Testis (tissue), 3 donors: ENCODE data around the gene LRP10. TPM values are rescaled to one million over a fixed set of nuclear protein-coding genes. Genes with fewer than 3 reads are reported as not detected.
A peak's percentile ranks its signal among the peaks of the same experiment; 100 is the strongest.
"Not testable (repeated sequence)": the region's sequence is repeated elsewhere in the genome, so short reads cannot be mapped to it uniquely, and the experiment has no call there.

Experiments used
- DNase-seq: peaks from one replicate; pipeline ENCODE4 v3.0.0-alpha.2; 2019
- H3K27ac ChIP-seq, 2 donors: fragments of 200-600 bp; sonication (generic); one replicate each; pipeline ENCODE4 v1.5.1; 2019
- H3K27me3 ChIP-seq: fragments of 200-600 bp; sonication (generic); one replicate; pipeline ENCODE4 v1.5.1; 2019
- H3K36me3 ChIP-seq: fragments of 200-600 bp; sonication (generic); one replicate; pipeline ENCODE4 v1.5.1; 2017; ENCODE audit warnings: low read depth; ENCODE audit errors: missing control alignments
- H3K4me1 ChIP-seq: fragments of 200-600 bp; sonication (generic); one replicate; pipeline ENCODE4 v1.5.1; 2019
- H3K4me3 ChIP-seq, 2 donors: fragments of 200-600 bp; sonication (generic); one replicate each; pipeline ENCODE4 v1.5.1; 2017 to 2019
- H3K9me3 ChIP-seq: fragments of 200-600 bp; sonication (generic); one replicate; pipeline ENCODE4 v1.5.1; 2017
- CTCF ChIP-seq, 3 experiments: fragments of 450-650 bp in 2 of 3; fragments of 200-600 bp in 1 of 3; sonication (generic) in 1 of 3; IDR thresholded peaks; one replicate each; pipeline ENCODE4 v1.5.1; 2016 to 2019; ENCODE audit warnings: antibody characterized with exemption in 3 of 3, mild to moderate bottlenecking in 2 of 3, moderate library complexity in 1 of 3
- POLR2A ChIP-seq: fragments of 450-650 bp; IDR thresholded peaks from one replicate; pipeline ENCODE4 v1.6.1; 2017; ENCODE audit warnings: antibody characterized with exemption, mild to moderate bottlenecking, moderate library complexity
- WGBS, 2 donors: methylation state at CpG; one replicate each; pipeline ENCODE4 v1.1.5; 2018; 5-methylcytosine and 5-hydroxymethylcytosine counted together
- intact Hi-C: fragments of 100-400 bp; cut with DNase I; formaldehyde crosslinking; loops from one replicate; pipeline ENCODE4 v1.15.1; 2023; ENCODE audit warnings: low total_unique reads
- polyA plus RNA-seq: library from polyadenylated mRNA; stranded (reverse); fragments of 350-450 nt; fragmentation: Illumina TruSeq; extraction: RNeasy Lipid Tissue Mini Kit (QIAGEN cat#74804); gene quantifications from one replicate; pipeline ENCODE4 v1.2.3, GENCODE V29; 2014; ENCODE audit warnings: low read depth, low replicate concordance; ENCODE audit not compliant: insufficient read depth
- total RNA-seq, 2 donors: library from RNA; depleted of rRNA; stranded (reverse); fragments of >200 nt; gene quantifications; one replicate each; pipeline ENCODE4 v1.2.3, GENCODE V29; 2016

Gene LRP10
- total and polyA plus RNA-seq, 3 donors from 2014 or later, result 41.3 to 67.7 (median 58.2) TPM

DNA sequence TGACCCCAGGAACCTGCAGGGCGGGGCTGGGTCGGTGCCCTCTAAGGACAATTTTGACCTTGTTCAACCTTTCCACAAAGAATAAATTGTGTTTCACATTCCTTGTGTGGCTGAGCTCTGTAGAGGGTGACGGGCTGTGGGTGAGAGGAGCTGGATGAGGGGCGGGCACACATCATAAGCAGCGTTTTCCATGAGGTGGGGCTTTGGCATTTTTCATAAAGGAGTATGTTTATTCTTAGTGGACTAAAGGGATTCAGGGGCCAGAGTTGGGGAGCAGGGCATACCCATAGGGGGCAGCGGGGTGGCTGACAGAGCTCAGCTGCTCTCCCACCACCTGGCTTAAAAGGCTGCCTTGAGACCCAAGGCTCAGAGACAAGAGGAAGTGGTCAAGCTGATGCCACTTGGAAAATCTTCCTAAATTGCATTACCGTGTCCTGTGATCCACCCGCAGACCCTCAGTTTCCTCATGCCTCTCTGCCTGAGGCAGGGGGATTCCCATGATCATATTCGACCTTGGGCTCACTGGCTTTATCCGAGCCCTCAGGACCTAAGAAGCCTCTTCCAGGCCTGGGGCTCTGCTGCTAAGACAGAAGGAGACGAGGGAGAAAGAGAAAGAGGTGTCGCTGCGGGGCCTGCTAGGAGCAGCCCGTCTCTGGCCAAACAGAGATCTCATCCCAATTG lies 23.7 kb upstream of the LRP10 start:
- Histone ChIP-seq H3K27ac (peak overlapping the region; percentile 59 to 85), H3K36me3 (no peaks in the 10 kb centered on the region), H3K4me1 (peaks cover 45% of the 10 kb centered on the region), H3K4me3 (no peak overlapping the region), H3K27me3 (no peaks in the 10 kb centered on the region), H3K9me3 (no peaks in the 10 kb centered on the region)
- intact Hi-C loops, result no loop called here
- WGBS, 2 donors, result 39 to 45% methylated on average over 14 of the region's 14 CpGs
- TF ChIP-seq CTCF (IDR thresholded peaks at IDR 0.05), result no peak
- TF ChIP-seq POLR2A, result no peak
- DNase-seq, result no peak

- no peaks in the 10 kb centered on the region for H3K9me3 ChIP-seq
- H3K27ac ChIP-seq, result peak overlapping the region; percentile 27 to 85
- intact Hi-C loops, result no loop called here
- no peaks in the 10 kb centered on the region for H3K27me3 ChIP-seq
- H3K4me1 ChIP-seq, result peaks cover 50% of the 10 kb centered on the region
- DNase-seq, result peak; percentile 76
- no peaks in the 10 kb centered on the region for H3K36me3 ChIP-seq
- no peak for TF ChIP-seq POLR2A
- no peak for TF ChIP-seq CTCF (IDR thresholded peaks at IDR 0.05)
- no peak overlapping the region for H3K4me3 ChIP-seq
- WGBS, 2 donors, result 34 to 38% methylated on average over 12 of the region's 12 CpGs
Measured at GRCh38 chr14:22848351-22849164, 23.0 kb upstream of the LRP10 start.

DNA sequence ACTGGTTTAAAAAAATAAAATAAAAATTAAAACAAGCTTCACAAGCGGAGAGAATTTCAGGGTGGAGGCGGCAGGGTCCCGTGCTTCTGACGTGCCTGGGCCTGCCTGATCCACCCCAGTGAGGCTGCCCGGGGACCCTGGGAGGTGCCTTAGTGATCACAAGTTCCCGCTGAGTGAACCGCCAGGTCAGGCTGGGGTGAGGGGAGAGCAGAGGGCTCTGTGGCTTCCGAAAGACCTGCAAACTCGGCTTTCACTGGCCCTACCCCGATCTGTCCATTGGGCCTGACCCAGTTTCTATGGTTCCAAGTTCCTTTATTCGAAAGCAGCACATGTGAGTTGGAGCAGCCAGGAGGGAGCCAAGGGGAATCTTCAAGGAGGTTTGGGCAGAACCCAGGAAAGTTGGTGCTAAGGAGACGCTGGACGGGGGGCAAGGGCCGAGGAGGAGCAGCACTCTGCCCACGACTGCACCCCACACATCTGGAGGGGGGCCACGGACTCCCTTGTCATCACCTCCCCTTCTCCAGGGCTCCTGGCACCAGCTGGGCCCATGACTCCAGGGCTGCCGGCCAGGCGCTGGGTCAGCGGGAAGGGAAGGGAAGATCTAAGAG lies 22.2 kb upstream of the LRP10 start:
- Histone ChIP-seq H3K9me3 (no peaks in the 10 kb centered on the region), H3K36me3 (no peaks in the 10 kb centered on the region), H3K4me3 (no peak overlapping the region), H3K4me1 (peaks cover 50% of the 10 kb centered on the region), H3K27me3 (no peaks in the 10 kb centered on the region), H3K27ac (peak overlapping the region; percentile 27 to 85)
- intact Hi-C loops, result no loop called here
- 49 to 57% methylated on average over 9 to 19 of the region's 19 CpGs for whole genome bisulfite sequencing, 2 donors
- TF ChIP-seq CTCF (IDR thresholded peaks at IDR 0.05), result no peak
- TF ChIP-seq POLR2A, result no peak
- peak; percentile 79 for DNase-seq

DNA sequence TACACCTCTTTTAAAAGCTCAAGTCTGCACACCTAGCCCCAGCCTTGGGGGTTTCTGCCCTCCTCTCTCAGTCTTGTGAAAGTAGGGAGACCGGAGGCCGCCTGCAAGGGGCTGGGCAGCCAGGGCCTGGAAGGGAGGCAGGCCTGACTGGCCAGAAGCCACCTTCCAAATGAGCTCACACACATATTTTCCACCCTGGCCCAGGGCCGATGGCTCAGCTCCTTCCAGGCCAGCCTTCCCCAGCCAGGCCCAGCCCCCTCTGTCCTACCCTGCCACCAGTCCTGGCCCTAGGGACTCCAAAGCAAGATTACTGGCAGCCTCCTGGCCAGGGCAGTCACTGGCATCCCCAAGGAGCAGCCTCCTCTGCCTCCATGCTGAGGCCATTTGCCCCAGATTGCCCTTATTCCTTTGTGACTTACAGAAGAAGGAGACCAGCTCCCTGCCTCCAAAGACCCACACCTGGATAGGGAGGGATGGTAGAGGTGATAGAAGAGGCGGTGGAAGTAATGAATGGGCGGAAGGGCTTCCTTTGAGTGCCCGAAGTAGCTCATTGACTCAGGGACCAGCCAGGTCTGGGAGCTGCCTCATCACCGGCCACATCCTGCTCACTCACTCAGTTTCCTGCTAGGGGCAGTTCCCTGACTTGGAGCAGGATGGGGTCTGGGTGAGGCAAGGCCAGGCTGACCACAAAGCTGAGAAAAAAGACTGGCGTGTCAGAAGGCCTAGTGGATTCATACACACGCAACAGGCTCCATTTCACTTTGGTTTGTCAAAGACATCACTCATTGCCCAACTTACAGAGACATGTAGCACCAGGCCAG lies 20.4 kb upstream of the LRP10 start:
- no peak overlapping the region for H3K4me3 ChIP-seq
- 64 to 75% methylated on average over 7 to 9 of the region's 9 CpGs for WGBS, 2 donors

GRCh38 chr14:22852178-22852577 lies 19.4 kb upstream of the LRP10 start:
- H3K9me3 ChIP-seq, H3K27me3 ChIP-seq, DNase-seq, H3K27ac ChIP-seq, H3K4me3 ChIP-seq, H3K36me3 ChIP-seq: not testable (repeated sequence)
- intact Hi-C loops, result loop anchor here (10.0 kb wide), 1 partner anchor 287 kb away; no protein-coding TSS in a partner anchor
- peaks cover 31% of the 10 kb centered on the region for H3K4me1 ChIP-seq
- WGBS, 2 donors, result 80 to 85% methylated on average over 12 of the region's 12 CpGs

More for the DNA sequence above, 20.4 kb upstream of the LRP10 start:
- peak; percentile 78 for DNase-seq
- peaks cover 42% of the 10 kb centered on the region for H3K4me1 ChIP-seq
- intact Hi-C loops, result loop anchor here (10.0 kb wide), 1 partner anchor 286 kb away; no protein-coding TSS in a partner anchor
- H3K9me3 ChIP-seq, result no peaks in the 10 kb centered on the region
- no peaks in the 10 kb centered on the region for H3K27me3 ChIP-seq
- TF ChIP-seq POLR2A, result no peak
- TF ChIP-seq CTCF (IDR thresholded peaks at IDR 0.05), result no peak
- peak overlapping the region in 1 of 2 donors; percentile 54 for H3K27ac ChIP-seq
- H3K36me3 ChIP-seq, result no peaks in the 10 kb centered on the region
